ENCODE measurements around the gene ST6GALNAC3. TPM values are rescaled to one million over a fixed set of nuclear protein-coding genes. Genes with fewer than 3 reads are reported as not detected.

Gene ST6GALNAC3
- total RNA-seq, 1 experiment from 2014 or later: 0.03 TPM

DNA sequence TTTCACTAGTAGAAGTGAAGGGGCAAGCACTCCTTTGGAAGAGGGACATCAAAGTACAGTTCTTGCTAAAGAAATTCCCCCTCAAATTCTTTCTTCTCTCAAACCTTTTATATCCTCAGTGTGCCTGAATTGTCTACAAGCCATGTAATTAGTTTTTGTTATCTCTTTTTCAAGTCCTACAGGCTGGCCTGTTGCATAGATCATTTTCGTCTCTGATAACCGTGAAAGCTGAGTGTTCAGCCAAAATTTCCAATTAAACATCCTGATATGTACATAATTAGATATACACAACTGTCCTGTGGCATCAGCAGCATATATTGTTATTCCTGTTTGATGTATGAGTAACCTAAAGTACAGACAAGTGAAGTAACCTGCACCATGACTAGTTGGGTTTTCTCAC lies 417.2 kb downstream of the ST6GALNAC3 start:
- Histone ChIP-seq H3K4me1 (ENCODE audit: control insufficient read depth, insufficient read depth, low read length) (no peaks in the 10 kb centered on the region), H3K36me3 (ENCODE audit: control insufficient read depth, insufficient read depth, low read length) (no peaks in the 10 kb centered on the region), H3K4me3 (ENCODE audit: low read depth in 2 of 2, low read length in 2 of 2) (no peak overlapping the region), H3K9me3 (ENCODE audit: control insufficient read depth, insufficient read depth, low read depth, low read length) (no peaks in the 10 kb centered on the region), H3K27me3 (ENCODE audit: control insufficient read depth, insufficient read depth, low read length) (no peaks in the 10 kb centered on the region), H3K27ac (ENCODE audit: low read length) (no peak overlapping the region)
- TF ChIP-seq, protein P1, sequence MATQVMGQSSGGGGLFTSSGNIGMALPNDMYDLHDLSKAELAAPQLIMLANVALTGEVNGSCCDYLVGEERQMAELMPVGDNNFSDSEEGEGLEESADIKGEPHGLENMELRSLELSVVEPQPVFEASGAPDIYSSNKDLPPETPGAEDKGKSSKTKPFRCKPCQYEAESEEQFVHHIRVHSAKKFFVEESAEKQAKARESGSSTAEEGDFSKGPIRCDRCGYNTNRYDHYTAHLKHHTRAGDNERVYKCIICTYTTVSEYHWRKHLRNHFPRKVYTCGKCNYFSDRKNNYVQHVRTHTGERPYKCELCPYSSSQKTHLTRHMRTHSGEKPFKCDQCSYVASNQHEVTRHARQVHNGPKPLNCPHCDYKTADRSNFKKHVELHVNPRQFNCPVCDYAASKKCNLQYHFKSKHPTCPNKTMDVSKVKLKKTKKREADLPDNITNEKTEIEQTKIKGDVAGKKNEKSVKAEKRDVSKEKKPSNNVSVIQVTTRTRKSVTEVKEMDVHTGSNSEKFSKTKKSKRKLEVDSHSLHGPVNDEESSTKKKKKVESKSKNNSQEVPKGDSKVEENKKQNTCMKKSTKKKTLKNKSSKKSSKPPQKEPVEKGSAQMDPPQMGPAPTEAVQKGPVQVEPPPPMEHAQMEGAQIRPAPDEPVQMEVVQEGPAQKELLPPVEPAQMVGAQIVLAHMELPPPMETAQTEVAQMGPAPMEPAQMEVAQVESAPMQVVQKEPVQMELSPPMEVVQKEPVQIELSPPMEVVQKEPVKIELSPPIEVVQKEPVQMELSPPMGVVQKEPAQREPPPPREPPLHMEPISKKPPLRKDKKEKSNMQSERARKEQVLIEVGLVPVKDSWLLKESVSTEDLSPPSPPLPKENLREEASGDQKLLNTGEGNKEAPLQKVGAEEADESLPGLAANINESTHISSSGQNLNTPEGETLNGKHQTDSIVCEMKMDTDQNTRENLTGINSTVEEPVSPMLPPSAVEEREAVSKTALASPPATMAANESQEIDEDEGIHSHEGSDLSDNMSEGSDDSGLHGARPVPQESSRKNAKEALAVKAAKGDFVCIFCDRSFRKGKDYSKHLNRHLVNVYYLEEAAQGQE (IDR thresholded peaks at IDR 0.05; ENCODE audit: insufficient read depth in 1 of 2, low read depth in 2 of 2, low read length in 1 of 2): no peak
- TF ChIP-seq, protein P2, sequence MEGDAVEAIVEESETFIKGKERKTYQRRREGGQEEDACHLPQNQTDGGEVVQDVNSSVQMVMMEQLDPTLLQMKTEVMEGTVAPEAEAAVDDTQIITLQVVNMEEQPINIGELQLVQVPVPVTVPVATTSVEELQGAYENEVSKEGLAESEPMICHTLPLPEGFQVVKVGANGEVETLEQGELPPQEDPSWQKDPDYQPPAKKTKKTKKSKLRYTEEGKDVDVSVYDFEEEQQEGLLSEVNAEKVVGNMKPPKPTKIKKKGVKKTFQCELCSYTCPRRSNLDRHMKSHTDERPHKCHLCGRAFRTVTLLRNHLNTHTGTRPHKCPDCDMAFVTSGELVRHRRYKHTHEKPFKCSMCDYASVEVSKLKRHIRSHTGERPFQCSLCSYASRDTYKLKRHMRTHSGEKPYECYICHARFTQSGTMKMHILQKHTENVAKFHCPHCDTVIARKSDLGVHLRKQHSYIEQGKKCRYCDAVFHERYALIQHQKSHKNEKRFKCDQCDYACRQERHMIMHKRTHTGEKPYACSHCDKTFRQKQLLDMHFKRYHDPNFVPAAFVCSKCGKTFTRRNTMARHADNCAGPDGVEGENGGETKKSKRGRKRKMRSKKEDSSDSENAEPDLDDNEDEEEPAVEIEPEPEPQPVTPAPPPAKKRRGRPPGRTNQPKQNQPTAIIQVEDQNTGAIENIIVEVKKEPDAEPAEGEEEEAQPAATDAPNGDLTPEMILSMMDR (IDR thresholded peaks at IDR 0.05): no peak
- TF ChIP-seq POLR2AphosphoS5 (IDR thresholded peaks at IDR 0.05; ENCODE audit: low read depth, low read length): no peak
- TF ChIP-seq TCF7L2 (IDR thresholded peaks at IDR 0.05; ENCODE audit: low read depth, low read length): no peak
- no peak for TF ChIP-seq SIN3A (IDR thresholded peaks at IDR 0.05; ENCODE audit: borderline replicate concordance, insufficient read depth, low read depth, low read length)
- in situ Hi-C loops (cut with HindIII; ENCODE audit: low pct_unique_long_range_greater_than_20kb, low sequenced_read_pairs) (no loop called here), intact Hi-C loops (cut with micrococcal nuclease; ENCODE audit: unreplicated experiment) (no loop called here)
- POLR2A ChIA-PET: no interaction called here
- CTCF ChIA-PET: no interaction called here
- no peak for DNase-seq (ENCODE audit: low read depth, low spot score)
- BruUV-seq (replicated peaks): no TSS peak
- ATAC-seq: no peak

DNA sequence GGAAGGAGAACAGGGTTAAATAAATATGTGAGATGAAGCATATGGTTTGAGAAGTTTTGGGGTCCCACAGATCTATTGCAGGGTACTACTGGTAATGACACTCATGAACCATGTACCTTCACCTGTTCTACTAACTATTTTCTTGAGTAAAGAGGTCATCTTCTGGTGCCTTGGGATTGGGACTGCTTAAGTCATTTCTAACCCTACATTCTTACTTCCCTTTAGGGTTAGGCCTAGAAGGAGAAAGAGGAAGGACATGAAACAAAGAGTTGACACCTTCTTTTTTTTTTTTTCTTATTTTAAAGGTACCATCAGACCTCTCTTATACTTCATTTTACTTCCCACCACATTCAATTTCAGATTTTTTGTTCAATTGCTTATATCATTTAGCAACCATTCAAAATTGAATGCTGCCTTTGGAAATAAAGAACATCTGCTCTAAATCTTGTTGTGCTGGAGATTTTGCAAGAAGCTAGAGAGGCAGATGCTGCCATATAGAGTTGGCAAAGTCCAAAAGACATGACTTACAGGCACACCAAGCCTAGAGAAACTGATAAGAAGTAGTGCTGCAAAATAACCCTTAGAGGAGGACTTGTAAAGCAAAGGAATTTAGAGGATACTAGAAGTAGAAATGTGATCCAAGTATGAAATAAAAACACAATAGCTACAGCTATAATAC lies 418.3 kb downstream of the ST6GALNAC3 start:
- H3K9me3 ChIP-seq (ENCODE audit: control insufficient read depth, insufficient read depth, low read depth, low read length): no peaks in the 10 kb centered on the region
- ChIA-PET CTCF (no interaction called here), POLR2A (no interaction called here)
- ATAC-seq (no peak), DNase-seq (ENCODE audit: low read depth, low spot score) (no peak)
- no peak overlapping the region for H3K4me3 ChIP-seq (ENCODE audit: low read depth in 2 of 2, low read length in 2 of 2)
- no peaks in the 10 kb centered on the region for H3K27me3 ChIP-seq (ENCODE audit: control insufficient read depth, insufficient read depth, low read length)
- H3K4me1 ChIP-seq (ENCODE audit: control insufficient read depth, insufficient read depth, low read length): no peaks in the 10 kb centered on the region
- in situ Hi-C loops (cut with HindIII; ENCODE audit: low pct_unique_long_range_greater_than_20kb, low sequenced_read_pairs): no loop called here
- intact Hi-C loops (cut with micrococcal nuclease; ENCODE audit: unreplicated experiment): no loop called here
- no peak overlapping the region for H3K27ac ChIP-seq (ENCODE audit: low read length)
- no peak for TF ChIP-seq POLR2AphosphoS5 (IDR thresholded peaks at IDR 0.05; ENCODE audit: low read depth, low read length)
- no peak for TF ChIP-seq SIN3A (IDR thresholded peaks at IDR 0.05; ENCODE audit: borderline replicate concordance, insufficient read depth, low read depth, low read length)
- no peak for TF ChIP-seq TCF7L2 (IDR thresholded peaks at IDR 0.05; ENCODE audit: low read depth, low read length)
- TF ChIP-seq, protein P1 (IDR thresholded peaks at IDR 0.05; ENCODE audit: insufficient read depth in 1 of 2, low read depth in 2 of 2, low read length in 1 of 2): no peak
- TF ChIP-seq, protein P2 (IDR thresholded peaks at IDR 0.05): no peak
- no peaks in the 10 kb centered on the region for H3K36me3 ChIP-seq (ENCODE audit: control insufficient read depth, insufficient read depth, low read length)
- no TSS peak for BruUV-seq (replicated peaks)
